Neural progenitor cell (in vitro differentiated cells): ENCODE data around the gene TBC1D10A.

Experiments used
- EZH2 ChIP-seq: fragments of 200-600 bp; sonication (generic); IDR thresholded peaks from 2 replicates; pipeline ENCODE4 v1.6.1; 2017; ENCODE audit warnings: antibody characterized with exemption, mild to moderate bottlenecking, moderate library complexity
- EZH2phosphoT487 ChIP-seq: fragments of 200-600 bp; sonication (generic); IDR thresholded peaks from 2 replicates; pipeline ENCODE4 v1.6.1; 2017; ENCODE audit warnings: antibody characterized with exemption
- TF ChIP-seq, protein P1 (sequence below): fragments of 200-600 bp; sonication (generic); IDR thresholded peaks from 2 replicates; pipeline ENCODE4 v1.5.1; 2017; ENCODE audit warnings: antibody characterized with exemption, mild to moderate bottlenecking

- TF ChIP-seq, protein P1, sequence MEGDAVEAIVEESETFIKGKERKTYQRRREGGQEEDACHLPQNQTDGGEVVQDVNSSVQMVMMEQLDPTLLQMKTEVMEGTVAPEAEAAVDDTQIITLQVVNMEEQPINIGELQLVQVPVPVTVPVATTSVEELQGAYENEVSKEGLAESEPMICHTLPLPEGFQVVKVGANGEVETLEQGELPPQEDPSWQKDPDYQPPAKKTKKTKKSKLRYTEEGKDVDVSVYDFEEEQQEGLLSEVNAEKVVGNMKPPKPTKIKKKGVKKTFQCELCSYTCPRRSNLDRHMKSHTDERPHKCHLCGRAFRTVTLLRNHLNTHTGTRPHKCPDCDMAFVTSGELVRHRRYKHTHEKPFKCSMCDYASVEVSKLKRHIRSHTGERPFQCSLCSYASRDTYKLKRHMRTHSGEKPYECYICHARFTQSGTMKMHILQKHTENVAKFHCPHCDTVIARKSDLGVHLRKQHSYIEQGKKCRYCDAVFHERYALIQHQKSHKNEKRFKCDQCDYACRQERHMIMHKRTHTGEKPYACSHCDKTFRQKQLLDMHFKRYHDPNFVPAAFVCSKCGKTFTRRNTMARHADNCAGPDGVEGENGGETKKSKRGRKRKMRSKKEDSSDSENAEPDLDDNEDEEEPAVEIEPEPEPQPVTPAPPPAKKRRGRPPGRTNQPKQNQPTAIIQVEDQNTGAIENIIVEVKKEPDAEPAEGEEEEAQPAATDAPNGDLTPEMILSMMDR, result no peak
- TF ChIP-seq EZH2phosphoT487, result no peak
- TF ChIP-seq EZH2, result no peak
Observed at GRCh38 chr22:30362651-30363281, 36.0 kb upstream of the TBC1D10A start.
